T-cell (primary cell): Measurements from ENCODE around the gene MAP7D3. TPM values are rescaled to one million over a fixed set of nuclear protein-coding genes. Genes with fewer than 3 reads are reported as not detected.
"Not testable (repeated sequence)": the region's sequence is repeated elsewhere in the genome, so short reads cannot be mapped to it uniquely, and the experiment has no call there.

Experiments
- ATAC-seq, 4 experiments: fragments of 200-7000 bp in 3 of 4; fragments of 150-1000 bp in 1 of 4; cut with Tn5 transposase; replicated peaks in 1 of 4; 1 replicate in 3 of 4; 2 replicates in 1 of 4; pipeline ENCODE4 v1.10.0; 2021; ENCODE audit warnings: moderate library complexity in 3 of 4, mild to moderate bottlenecking in 2 of 4, moderate number of reproducible peaks in 1 of 4
- CTCF ChIA-PET, 2 donors: fragments of 300-600 bp; sonication (Branson Sonifier 250); formaldehyde crosslinking; loops; one replicate each; lab custom pipeline; 2022; ENCODE audit warnings: antibody characterized with exemption in 2 of 2; lab: Charles Lee
- POLR2A ChIA-PET, 2 donors: fragments of 300-600 bp; sonication (Branson Sonifier 250); formaldehyde crosslinking; loops; one replicate each; lab custom pipeline; 2022; ENCODE audit warnings: antibody characterized with exemption in 2 of 2; lab: Charles Lee
- DNase-seq, 35 experiments: peaks; one replicate each; pipeline versions ENCODE4 v3.0.0 to v3.0.0-alpha.2; 2013 to 2023
- H3K27ac ChIP-seq: one replicate; pipeline ENCODE4 v1.5.1; 2013; ENCODE audit warnings: low read length
- H3K27me3 ChIP-seq, 2 experiments: replicated peaks in 1 of 2; 1 replicate in 1 of 2; 2 replicates in 1 of 2; pipeline versions ENCODE4 v1.6.1 to v1.7.0; 2013; ENCODE audit warnings: low read length in 1 of 2, mixed read lengths in 1 of 2; ENCODE audit not compliant: control insufficient read depth in 2 of 2, insufficient read depth in 2 of 2; ENCODE audit errors: extremely low read depth in 1 of 2
- H3K36me3 ChIP-seq, 2 donors: 1 replicate in 1 of 2; 2 replicates in 1 of 2; pipeline versions ENCODE4 v1.6.1 to v1.7.0; 2013; ENCODE audit warnings: low read length in 1 of 2; ENCODE audit not compliant: control insufficient read depth in 2 of 2, insufficient read depth in 1 of 2; ENCODE audit errors: extremely low read depth in 1 of 2
- H3K4me1 ChIP-seq, 2 experiments: 1 replicate in 1 of 2; 2 replicates in 1 of 2; pipeline versions ENCODE4 v1.6.1 to v1.7.0; 2013; ENCODE audit warnings: low read length in 2 of 2, mixed read lengths in 1 of 2; ENCODE audit not compliant: insufficient read depth in 2 of 2, control insufficient read depth in 1 of 2; ENCODE audit errors: extremely low read depth in 1 of 2
- H3K4me3 ChIP-seq, 2 donors: 1 replicate in 1 of 2; 2 replicates in 1 of 2; pipeline versions ENCODE4 v1.5.1 to v1.7.0; 2013; ENCODE audit warnings: mild to moderate bottlenecking in 2 of 2, low read length in 1 of 2, moderate library complexity in 1 of 2; ENCODE audit not compliant: control insufficient read depth in 1 of 2; ENCODE audit errors: extremely low read depth in 1 of 2
- H3K9me3 ChIP-seq: 2 replicates; pipeline ENCODE4 v1.7.0; 2013
- H3K27ac Mint-ChIP-seq, 2 donors: one replicate each; pipeline ENCODE4 v1.8.0; 2020 to 2021; ENCODE audit warnings: mild to moderate bottlenecking in 2 of 2, mixed read lengths in 2 of 2
- H3K27me3 Mint-ChIP-seq, 2 donors: one replicate each; pipeline ENCODE4 v1.8.0; 2021 to 2022; ENCODE audit warnings: mixed read lengths in 2 of 2
- H3K36me3 Mint-ChIP-seq: one replicate; pipeline ENCODE4 v1.8.0; 2021; ENCODE audit warnings: mixed read lengths
- H3K4me1 Mint-ChIP-seq, 3 donors: one replicate each; pipeline ENCODE4 v1.8.0; 2020 to 2022; ENCODE audit warnings: mixed read lengths in 3 of 3, mild to moderate bottlenecking in 1 of 3
- H3K4me3 Mint-ChIP-seq, 3 donors: one replicate each; pipeline ENCODE4 v1.8.0; 2020 to 2022; ENCODE audit warnings: mild to moderate bottlenecking in 3 of 3, mixed read lengths in 3 of 3, moderate library complexity in 3 of 3
- H3K9me3 Mint-ChIP-seq, 3 donors: one replicate each; pipeline ENCODE4 v1.8.0; 2020 to 2022; ENCODE audit warnings: mixed read lengths in 3 of 3
- WGBS: methylation state at CpG from one replicate; pipeline ENCODE4 v1.1.5; 2013; ENCODE audit warnings: missing lambda C conversion rate; ENCODE audit not compliant: insufficient coverage; 5-methylcytosine and 5-hydroxymethylcytosine counted together
- total RNA-seq, 35 experiments: library from RNA in 6 of 35; stranded (reverse) in 6 of 35; fragments of 120-200 nt in 1 of 35; gene quantifications; one replicate each; pipeline versions ENCODE4 v1.2.1 to v1.2.4 and lab custom pipeline; 2013 to 2026

Gene MAP7D3, protein sequence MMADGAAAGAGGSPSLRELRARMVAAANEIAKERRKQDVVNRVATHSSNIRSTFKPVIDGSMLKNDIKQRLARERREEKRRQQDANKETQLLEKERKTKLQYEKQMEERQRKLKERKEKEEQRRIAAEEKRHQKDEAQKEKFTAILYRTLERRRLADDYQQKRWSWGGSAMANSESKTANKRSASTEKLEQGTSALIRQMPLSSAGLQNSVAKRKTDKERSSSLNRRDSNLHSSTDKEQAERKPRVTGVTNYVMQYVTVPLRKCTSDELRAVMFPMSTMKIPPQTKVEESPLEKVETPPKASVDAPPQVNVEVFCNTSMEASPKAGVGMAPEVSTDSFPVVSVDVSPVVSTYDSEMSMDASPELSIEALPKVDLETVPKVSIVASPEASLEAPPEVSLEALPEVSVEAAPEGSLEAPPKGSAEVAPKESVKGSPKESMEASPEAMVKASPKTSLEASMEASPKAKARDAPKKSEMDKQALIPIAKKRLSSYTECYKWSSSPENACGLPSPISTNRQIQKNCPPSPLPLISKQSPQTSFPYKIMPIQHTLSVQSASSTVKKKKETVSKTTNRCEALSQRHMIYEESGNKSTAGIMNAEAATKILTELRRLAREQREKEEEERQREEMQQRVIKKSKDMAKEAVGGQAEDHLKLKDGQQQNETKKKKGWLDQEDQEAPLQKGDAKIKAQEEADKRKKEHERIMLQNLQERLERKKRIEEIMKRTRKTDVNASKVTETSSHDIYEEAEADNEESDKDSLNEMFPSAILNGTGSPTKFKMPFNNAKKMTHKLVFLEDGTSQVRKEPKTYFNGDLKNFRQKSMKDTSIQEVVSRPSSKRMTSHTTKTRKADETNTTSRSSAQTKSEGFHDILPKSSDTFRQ
- 10 to 100 TPM in 2 of 5 donors, 1 to 10 TPM in 3; 6.5 to 10.5 (median 9.7) TPM for total RNA-seq
- 11.1 TPM for total RNA-seq (2013)
- 11.4 to 57.3 (median 24.9) reads per million in 29 experiments for total RNA-seq (lab: John Stamatoyannopoulos, UW)

- H3K4me3 Mint-ChIP-seq, result peak within 1 kb of the TSS; percentile 77 to 85 (median 82)
- CTCF ChIA-PET, result interaction anchor here in 1 of 2 donors (0.7 kb wide), 1 partner anchor 800 kb away, joined by 7 read pairs; no protein-coding TSS in a partner anchor
- POLR2A ChIA-PET, result interaction anchor here in 1 of 2 donors (0.5 to 1.0 kb wide), 2 partner anchors 19 to 21 kb away, joined by 6 to 8 read pairs; no protein-coding TSS in a partner anchor
- Histone ChIP-seq H3K27ac (no peak within 1 kb of the TSS), H3K4me3 (peak within 1 kb of the TSS; percentile 47 to 63), H3K27me3 (no peaks in the 10 kb centered on the region), H3K4me1 (peaks cover 2 to 11% of the 10 kb centered on the region in 2 experiments), H3K36me3 (no peaks in the 10 kb centered on the region), H3K9me3 (no peaks in the 10 kb centered on the region)
- H3K9me3 Mint-ChIP-seq, result no peaks in the 10 kb centered on the region
- whole genome bisulfite sequencing, result 2% methylated on average over 41 of the region's 73 CpGs
- H3K36me3 Mint-ChIP-seq, result no peaks in the 10 kb centered on the region
- H3K27me3 Mint-ChIP-seq, result peaks cover 0 to 4% of the 10 kb centered on the region in 2 donors
- ATAC-seq, result peak; percentile 92 to 94 (median 94)
- peak within 1 kb of the TSS; percentile 48 to 76 for H3K27ac Mint-ChIP-seq
- DNase-seq, result peak; percentile 35 to 82 (median 59)
- H3K4me1 Mint-ChIP-seq, result peaks cover 7 to 14% (median 14%) of the 10 kb centered on the region in 3 donors
Observed at GRCh38 chrX:136251041-136251991, at the start of gene MAP7D3. TSS of gene MAP7D3 (minus strand) at chrX:136251400. CDS start at chrX:136251358, 42 bp downstream.

GRCh38 chrX:136300721-136301120, 49.5 kb upstream of the MAP7D3 start, which contains the start of gene ADGRG4:
TSS of gene ADGRG4 (plus strand) at chrX:136300963. CDS start at chrX:136308778, 7,815 bp downstream.
- POLR2A ChIA-PET, H3K4me1 ChIP-seq, ATAC-seq, H3K27ac ChIP-seq, H3K4me3 ChIP-seq, H3K27ac Mint-ChIP-seq, CTCF ChIA-PET, H3K9me3 Mint-ChIP-seq, H3K4me3 Mint-ChIP-seq, H3K4me1 Mint-ChIP-seq, H3K36me3 Mint-ChIP-seq, H3K27me3 ChIP-seq, H3K36me3 ChIP-seq, H3K9me3 ChIP-seq, DNase-seq: not testable (repeated sequence)
- WGBS, result no CpG with 5 or more reads among the region's 4 CpGs
- peaks cover 0 to 35% of the 10 kb centered on the region in 2 donors for H3K27me3 Mint-ChIP-seq

- no peak for DNase-seq
- no peaks in the 10 kb centered on the region for H3K27me3 ChIP-seq
- Mint-ChIP-seq H3K36me3 (no peaks in the 10 kb centered on the region), H3K27me3 (peaks cover 1 to 34% of the 10 kb centered on the region in 2 donors), H3K4me1 (no peaks in the 10 kb centered on the region), H3K27ac (no peak overlapping the region), H3K4me3 (no peak overlapping the region), H3K9me3 (no peaks in the 10 kb centered on the region)
- no peaks in the 10 kb centered on the region for H3K9me3 ChIP-seq
- no peaks in the 10 kb centered on the region for H3K4me1 ChIP-seq
- no peak overlapping the region for H3K27ac ChIP-seq
- ChIA-PET CTCF (no interaction called here), POLR2A (no interaction called here)
- ATAC-seq, result no peak
- WGBS, result no CpG with 5 or more reads among the region's 8 CpGs
- no peak overlapping the region for H3K4me3 ChIP-seq
- no peaks in the 10 kb centered on the region for H3K36me3 ChIP-seq
Observed at GRCh38 chrX:136295380-136295779, 44.2 kb upstream of the MAP7D3 start.

DNA sequence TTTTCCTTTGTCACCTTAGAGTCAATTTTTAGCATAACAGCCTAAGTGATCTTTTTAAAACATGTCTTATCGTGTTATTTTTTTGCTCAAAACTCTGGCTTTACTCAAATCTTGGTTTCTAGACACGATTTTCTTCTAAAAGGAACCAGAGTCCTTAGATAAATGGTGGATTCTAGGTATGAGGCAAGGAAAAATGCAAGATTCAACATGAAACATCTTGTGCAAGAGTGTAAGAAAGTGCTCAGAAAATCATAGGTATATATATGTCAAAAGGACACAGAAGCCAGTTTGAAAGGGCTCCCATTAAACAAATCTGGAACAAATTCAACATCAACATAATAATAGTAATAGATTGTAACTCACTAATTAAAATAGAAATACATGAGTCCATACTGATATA, 41.5 kb upstream of the MAP7D3 start:
- Mint-ChIP-seq H3K27me3 (peaks cover 1 to 28% of the 10 kb centered on the region in 2 donors), H3K9me3 (no peaks in the 10 kb centered on the region), H3K4me3 (no peak overlapping the region), H3K4me1 (no peaks in the 10 kb centered on the region), H3K36me3 (no peaks in the 10 kb centered on the region), H3K27ac (no peak overlapping the region)
- Histone ChIP-seq H3K4me1 (no peaks in the 10 kb centered on the region), H3K27me3 (no peaks in the 10 kb centered on the region), H3K4me3 (no peak overlapping the region), H3K36me3 (no peaks in the 10 kb centered on the region), H3K9me3 (no peaks in the 10 kb centered on the region), H3K27ac (no peak overlapping the region)
- no CpG with 5 or more reads among the region's 2 CpGs for WGBS
- DNase-seq, result no peak
- no peak for ATAC-seq
- ChIA-PET POLR2A (no interaction called here), CTCF (no interaction called here)

DNA sequence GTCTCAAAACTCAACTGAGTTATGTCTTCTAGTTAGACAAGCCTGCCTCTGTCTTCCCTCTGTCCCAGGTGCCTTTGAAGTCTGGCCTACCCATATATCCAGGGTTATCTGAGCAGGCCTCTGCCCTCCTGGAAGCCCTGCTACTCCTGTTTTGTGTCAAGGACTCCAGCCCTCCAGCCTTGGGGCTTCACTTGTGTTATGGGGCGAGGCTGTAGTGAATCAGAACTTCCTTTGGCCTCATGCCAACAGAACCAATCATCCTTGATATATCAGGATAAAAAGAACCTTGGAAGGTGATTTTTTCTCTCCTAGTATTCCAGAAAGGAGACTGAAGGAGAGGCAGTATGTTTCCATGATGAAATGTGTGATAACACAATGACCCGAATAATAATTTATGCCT, 40.6 kb upstream of the MAP7D3 start:
- POLR2A ChIA-PET, result no interaction called here
- Mint-ChIP-seq H3K9me3 (no peaks in the 10 kb centered on the region), H3K4me1 (no peaks in the 10 kb centered on the region), H3K27me3 (peaks cover 1 to 25% of the 10 kb centered on the region in 2 donors), H3K4me3 (no peak overlapping the region), H3K27ac (no peak overlapping the region), H3K36me3 (no peaks in the 10 kb centered on the region)
- Histone ChIP-seq H3K27me3 (no peaks in the 10 kb centered on the region), H3K9me3 (no peaks in the 10 kb centered on the region), H3K36me3 (no peaks in the 10 kb centered on the region), H3K4me3 (no peak overlapping the region), H3K4me1 (no peaks in the 10 kb centered on the region), H3K27ac (no peak overlapping the region)
- WGBS, result no CpG with 5 or more reads among the region's 2 CpGs
- CTCF ChIA-PET, result no interaction called here
- no peak for ATAC-seq
- no peak for DNase-seq
